GM18502 (cell line): ENCODE measurements around the gene CDK5R1.

Experiments used
- ATAC-seq: cut with Tn5 transposase; IDR thresholded peaks from one replicate; pipeline ENCODE4 v1.9.1; 2021; ENCODE audit warnings: mild to moderate bottlenecking; ENCODE audit not compliant: unreplicated experiment, poor library complexity

CDK5R1 gene

GRCh38 chr17:32536736-32537643, 50.2 kb downstream of the CDK5R1 start:
- ATAC-seq = no peak
